HG03558 (cell line): Measurements from ENCODE around the gene TRAF1.

Experiments
- ATAC-seq: cut with Tn5 transposase; IDR thresholded peaks from one replicate; pipeline ENCODE4 v1.9.1; 2021; ENCODE audit warnings: moderate number of reproducible peaks; ENCODE audit not compliant: unreplicated experiment; ENCODE audit errors: extremely low read depth

TRAF1 gene

GRCh38 chr9:120891884-120892747 lies 34.5 kb downstream of the TRAF1 start:
- ATAC-seq = peak; percentile 22

GRCh38 chr9:120891245-120891883 lies 35.2 kb downstream of the TRAF1 start:
- ATAC-seq = no peak

GRCh38 chr9:120890320-120891244 lies 36.0 kb downstream of the TRAF1 start:
- ATAC-seq = no peak

- no peak for ATAC-seq
Observed at GRCh38 chr9:120889606-120890271, 36.9 kb downstream of the TRAF1 start.

GRCh38 chr9:120888626-120889025 lies 38.0 kb downstream of the TRAF1 start:
- no peak for ATAC-seq

GRCh38 chr9:120886490-120886967 lies 40.1 kb downstream of the TRAF1 start:
- ATAC-seq = no peak

- no peak for ATAC-seq
Observed at GRCh38 chr9:120885958-120886357, 40.6 kb downstream of the TRAF1 start.

GRCh38 chr9:120885457-120885856 lies 41.1 kb downstream of the TRAF1 start:
- ATAC-seq = no peak

- ATAC-seq = no peak
Observed at GRCh38 chr9:120883608-120883996, 43.0 kb downstream of the TRAF1 start.

GRCh38 chr9:120882935-120883607 lies 43.5 kb downstream of the TRAF1 start:
- ATAC-seq = no peak

GRCh38 chr9:120879446-120879845 lies 47.1 kb downstream of the TRAF1 start:
- no peak for ATAC-seq

GRCh38 chr9:120878188-120879130 lies 48.1 kb downstream of the TRAF1 start:
- ATAC-seq = no peak

GRCh38 chr9:120877276-120878034 lies 49.1 kb downstream of the TRAF1 start:
- ATAC-seq = no peak

GRCh38 chr9:120876842-120877240 lies 49.8 kb downstream of the TRAF1 start, which contains the start of gene PHF19:
PHF19 (minus strand) TSS chr9:120877188; CDS start chr9:120874741, 2,447 bp downstream.
- ATAC-seq = no peak

GRCh38 chr9:120875954-120876841 lies 50.4 kb downstream of the TRAF1 start:
- ATAC-seq = peak; percentile 30

GRCh38 chr9:120875643-120875953 lies 51.0 kb downstream of the TRAF1 start:
- ATAC-seq = no peak

GRCh38 chr9:120875195-120875565 lies 51.4 kb downstream of the TRAF1 start:
- ATAC-seq = no peak
